K562 (cell line): ENCODE results near the gene MRPL58. TPM values are rescaled to one million over a fixed set of nuclear protein-coding genes. Genes with fewer than 3 reads are reported as not detected.
A peak's percentile ranks its signal among the peaks of the same experiment; 100 is the strongest.

ENCODE experiments used
- ATAC-seq: fragments of 200-7000 bp; cut with Tn5 transposase; 3 replicates; pipeline ENCODE4 v1.9.1; 2020; ENCODE audit warnings: moderate library complexity
- BruUV-seq: library from RNA; stranded (reverse); fragments of 400-500 nt; replicated peaks from 2 replicates; lab custom pipeline; 2021; lab: Mats Ljungman, UMichigan
- CTCF ChIA-PET: fragments of 300-600 bp; formaldehyde crosslinking; extraction: SDS; loops from one replicate; lab custom pipeline; 2021; ENCODE audit warnings: low intra/inter-chr PET ratio; lab: Yijun Ruan, JAX
- POLR2A ChIA-PET: fragments of 300-600, 350-650 bp; sonication (Branson Sonifier 250); formaldehyde crosslinking; extraction: SDS; loops from one replicate; lab custom pipeline; 2021; ENCODE audit warnings: antibody characterized with exemption, inconsistent platforms; lab: Yijun Ruan, JAX
- DNase-seq, 4 experiments: peaks; one replicate each; pipeline versions ENCODE4 v3.0.0 to v3.0.0-alpha.2; 2011 to 2018; ENCODE audit warnings: low spot score in 3 of 4, mixed read lengths in 3 of 4; ENCODE audit errors: extremely low read depth in 1 of 4
- FAIRE-seq: peaks from 2 replicates; lab custom pipeline; 2011; peaks lifted over from hg19 to GRCh38; lab: Jason Lieb, UNC
- H2AFZ ChIP-seq: 2 replicates; pipeline ENCODE4 v1.6.0; 2011; ENCODE audit warnings: low read depth, low read length, control low read depth, inconsistent platforms
- H3K27ac ChIP-seq: fragments of 200-600 bp; 3 replicates; pipeline ENCODE4 v1.8.0; 2011; ENCODE audit warnings: low read depth, mild to moderate bottlenecking, control low read depth, inconsistent platforms, low read length, moderate library complexity, mixed read lengths; ENCODE audit errors: extremely low read depth
- H3K27me3 ChIP-seq, 2 experiments: fragments of 300-600 bp in 1 of 2; 2 replicates in 1 of 2; 3 replicates in 1 of 2; pipeline versions ENCODE4 v1.6.0 to v1.8.0; 2011; ENCODE audit warnings: inconsistent platforms in 2 of 2, low read length in 2 of 2, mild to moderate bottlenecking in 1 of 2, mixed read lengths in 1 of 2, moderate library complexity in 1 of 2; ENCODE audit not compliant: control insufficient read depth in 2 of 2, insufficient read depth in 2 of 2
- H3K36me3 ChIP-seq: fragments of 300-600 bp; 3 replicates; pipeline ENCODE4 v1.8.0; 2011; ENCODE audit warnings: mild to moderate bottlenecking, low read length, inconsistent platforms; ENCODE audit not compliant: control insufficient read depth, insufficient read depth
- H3K4me1 ChIP-seq, 2 experiments: fragments of 200-600 bp in 1 of 2; replicated peaks in 1 of 2; 2 replicates in 1 of 2; 3 replicates in 1 of 2; pipeline versions ENCODE4 v1.5.1 to v1.8.0; 2011; ENCODE audit warnings: inconsistent platforms in 2 of 2, low read length in 2 of 2, mild to moderate bottlenecking in 1 of 2, mixed read lengths in 1 of 2, moderate library complexity in 1 of 2; ENCODE audit not compliant: control insufficient read depth in 2 of 2, insufficient read depth in 2 of 2
- H3K4me2 ChIP-seq: 2 replicates; pipeline ENCODE4 v1.6.1; 2011; ENCODE audit warnings: low read length, control low read depth, inconsistent platforms, mixed read lengths; ENCODE audit not compliant: insufficient read depth
- H3K4me3 ChIP-seq: fragments of 200-600 bp; sonication (generic), shearing (Covaris generic); 2 replicates; pipeline ENCODE4 v1.5.1; 2016; ENCODE audit warnings: control low read depth, inconsistent platforms
- H3K79me2 ChIP-seq: fragments of 200-600 bp; 3 replicates; pipeline ENCODE4 v1.8.0; 2011; ENCODE audit warnings: low read length, inconsistent platforms; ENCODE audit not compliant: control insufficient read depth, insufficient read depth
- H3K9ac ChIP-seq, 2 experiments: 2 replicates each; pipeline versions ENCODE4 v1.6.0 to v1.6.1; 2011; ENCODE audit warnings: low read depth in 2 of 2, low read length in 2 of 2, control low read depth in 1 of 2, inconsistent platforms in 1 of 2, mild to moderate bottlenecking in 1 of 2, mixed read lengths in 1 of 2; ENCODE audit not compliant: insufficient read depth in 1 of 2
- H3K9me1 ChIP-seq: one replicate; pipeline ENCODE4 v1.6.0; 2011; ENCODE audit warnings: inconsistent platforms, mild to moderate bottlenecking, low read length, moderate library complexity; ENCODE audit not compliant: control insufficient read depth, insufficient read depth
- H3K9me3 ChIP-seq: replicated peaks from 2 replicates; pipeline ENCODE4 v1.5.1; 2011; ENCODE audit warnings: low read depth, low read length, inconsistent platforms; ENCODE audit not compliant: control insufficient read depth, insufficient read depth
- H4K20me1 ChIP-seq: replicated peaks from 2 replicates; pipeline ENCODE4 v1.6.1; 2011; ENCODE audit warnings: low read length, inconsistent platforms, mixed read lengths; ENCODE audit not compliant: control insufficient read depth, insufficient read depth
- ARID3A ChIP-seq: IDR thresholded peaks from 2 replicates; pipeline ENCODE4 v1.6.1; 2012; ENCODE audit warnings: low read depth, low read length, improper control_type of control experiment, borderline replicate concordance
- CBFA2T2 ChIP-seq: fragments of 450-650 bp; conservative IDR thresholded peaks from 2 replicates; pipeline ENCODE4 v1.6.1; 2017; ENCODE audit warnings: mild to moderate bottlenecking
- CBX2 ChIP-seq: fragments of 200-600 bp; sonication (generic); IDR thresholded peaks from one replicate; pipeline ENCODE4 v1.6.1; 2012; ENCODE audit warnings: mild to moderate bottlenecking, low read length, inconsistent platforms; ENCODE audit not compliant: insufficient read depth, poor library complexity, severe bottlenecking
- CEBPB ChIP-seq: fragments of 450-650 bp; IDR thresholded peaks from 2 replicates; pipeline ENCODE4 v1.6.1; 2016; ENCODE audit warnings: missing genetic modification characterization, missing compliant biosample characterization
- IRF9 ChIP-seq: fragments of 450-650 bp; IDR thresholded peaks from 2 replicates; pipeline ENCODE4 v1.6.1; 2016; ENCODE audit warnings: missing biosample characterization, missing genetic modification characterization
- MCM2 ChIP-seq: fragments of 450-650 bp; IDR thresholded peaks from 2 replicates; pipeline ENCODE4 v1.6.1; 2017; ENCODE audit warnings: low read depth, mild to moderate bottlenecking
- RNF219 ChIP-seq: fragments of 250-450 bp; sonication (Bioruptor Pico); IDR thresholded peaks from 2 replicates; pipeline ENCODE4 v1.5.0; 2022; ENCODE audit warnings: mild to moderate bottlenecking
- SNAPC5 ChIP-seq: fragments of 250-450 bp; sonication (Bioruptor Pico); IDR thresholded peaks from 2 replicates; pipeline ENCODE4 v1.8.0; 2021; ENCODE audit warnings: moderate library complexity, mild to moderate bottlenecking, inconsistent platforms
- SRSF1 ChIP-seq: fragments of 200-400 bp; formaldehyde crosslinking; IDR thresholded peaks from 2 replicates; pipeline ENCODE4 v1.6.1; 2017; ENCODE audit warnings: mild to moderate bottlenecking, low read depth, low read length, moderate library complexity
- STAT6 ChIP-seq: sonication (generic); formaldehyde crosslinking; IDR thresholded peaks from 2 replicates; pipeline ENCODE4 v1.8.1; 2023; ENCODE audit warnings: mild to moderate bottlenecking, missing genetic modification reagents
- ZBTB26 ChIP-seq: fragments of 450-650 bp; formaldehyde crosslinking; IDR thresholded peaks from 2 replicates; pipeline ENCODE4 v1.4.0; 2022; ENCODE audit warnings: missing genetic modification characterization
- ZNF175 ChIP-seq: fragments of 200-800 bp; sonication (Bioruptor generic); IDR thresholded peaks from 2 replicates; pipeline ENCODE4 v1.6.1; 2016; ENCODE audit warnings: low read depth, mild to moderate bottlenecking, missing genetic modification characterization, missing compliant biosample characterization
- ZNF644 ChIP-seq: fragments of 200-800 bp; sonication (Bioruptor generic); IDR thresholded peaks from 2 replicates; pipeline ENCODE4 v1.6.1; 2016; ENCODE audit warnings: low read depth, missing genetic modification characterization, missing compliant biosample characterization
- WGBS: fragments of 100-300 bp; shearing (Covaris generic); methylation state at CpG from one replicate; pipeline ENCODE4 v1.1.6; 2016; ENCODE audit warnings: low coverage, mixed read lengths; ENCODE audit not compliant: insufficient coverage; ENCODE audit errors: missing lambda C conversion rate; 5-methylcytosine and 5-hydroxymethylcytosine counted together
- in situ Hi-C: fragments of 300-500 bp; cut with MboI; formaldehyde crosslinking; loops from 4 replicates; pipeline ENCODE4 v1.15.0; 2018; ENCODE audit warnings: inconsistent platforms, mixed read lengths
- intact Hi-C: fragments of 100-400 bp; cut with micrococcal nuclease; formaldehyde crosslinking; loops from 2 replicates; pipeline ENCODE4 v1.14.2; 2022
- polyA plus RNA-seq, 8 experiments: library from polyadenylated mRNA; depleted of rRNA in 4 of 8; stranded (reverse) in 5 of 8; unstranded in 3 of 8; fragments of >200 nt; fragmentation: Nextera tagmentation in 2 of 8; fragmentation: Illumina TruSeq in 1 of 8; extraction: Ambion mirVana in 2 of 8; extraction: Trizol in 1 of 8; gene quantifications; 2 replicates each; pipeline versions ENCODE4 v1.2.1 to v1.2.3, GENCODE V29; 2011 to 2014; ENCODE audit warnings: inconsistent platforms in 1 of 8, missing spikeins in 1 of 8
- total RNA-seq, 7 experiments: library from RNA; depleted of rRNA in 6 of 7; stranded (reverse); fragments of >200 nt in 6 of 7; fragmentation: Illumina TruSeq in 2 of 7; extraction: Trizol in 2 of 7; gene quantifications; 2 replicates each; pipeline versions ENCODE4 v1.2.1 to v1.2.3, GENCODE V29; 2011 to 2021; ENCODE audit warnings: low replicate concordance in 1 of 7

Gene MRPL58
- total and polyA plus RNA-seq, 9 of the 15 experiments (the other 6 are each of a cell fraction or from before 2014, with no cell fraction given), result 30.8 to 107 (median 72.4) TPM

- in situ Hi-C loops, result no loop called here
- Histone ChIP-seq H3K27me3 (no peaks in the 10 kb centered on the region), H3K4me3 (no peak overlapping the region), H3K4me1 (peaks cover 7 to 29% of the 10 kb centered on the region in 2 experiments; a peak in 3 of 5 replicates), H2AFZ (no peak overlapping the region), H3K9ac (peak overlapping the region in 1 of 2 experiments; percentile 68; a peak in 1 of 4 replicates), H3K4me2 (no peak overlapping the region), H3K36me3 (no peaks in the 10 kb centered on the region), H4K20me1 (peaks cover 7% of the 10 kb centered on the region; the same call in 1 of the 2 replicates), H3K27ac (no peak overlapping the region), H3K9me3 (no peaks in the 10 kb centered on the region), H3K9me1 (no peaks in the 10 kb centered on the region)
- ATAC-seq (no peak), DNase-seq (no peak), FAIRE-seq (no peak)
- ChIA-PET CTCF (no interaction called here), POLR2A (interaction anchor here (0.6 to 6.4 kb wide), 6 partner anchors 9 to 119 kb away, joined by 3 to 56 read pairs (median 8); partner anchors contain the start of gene MRPL58)
- no peak for TF ChIP-seq ARID3A
- TF ChIP-seq ZNF644 (tag), result no peak
- no peak for TF ChIP-seq RNF219
- TF ChIP-seq CEBPB (tag), result no peak
- no peak for TF ChIP-seq CBX2
- no peak for TF ChIP-seq STAT6
- no peak for TF ChIP-seq IRF9 (tag)
- TF ChIP-seq ZNF175 (CRISPR knock-in tag), result no peak
- no peak for TF ChIP-seq SRSF1
- TF ChIP-seq SNAPC5, result no peak
- no peak for TF ChIP-seq CBFA2T2
- no peak for TF ChIP-seq ZBTB26 (CRISPR knock-in tag)
- no peak for TF ChIP-seq MCM2
- TF ChIP-seq, all 486 proteins: peak for 0
- intact Hi-C loops, result no loop called here
- H3K79me2 ChIP-seq, result peaks cover 10% of the 10 kb centered on the region; the same call in 2 of the 3 replicates
- no TSS peak for BruUV-seq
- WGBS, result 7% methylated on average over 2 of the region's 2 CpGs
Observed at GRCh38 chr17:74992223-74992622, 20.2 kb upstream of the MRPL58 start.
